Astrocyte (in vitro differentiated cells and primary cell): ENCODE measurements around the gene TOP1. TPM values are rescaled to one million over a fixed set of nuclear protein-coding genes. Genes with fewer than 3 reads are reported as not detected.

Source experiments
- DNase-seq: peaks from one replicate; pipeline ENCODE4 v3.0.0-alpha.2; 2010; ENCODE audit warnings: low read depth
- FAIRE-seq: peaks from 2 replicates; lab custom pipeline; 2011; peaks lifted over from hg19 to GRCh38; lab: Jason Lieb, UNC
- H2AFZ ChIP-seq: 2 replicates; pipeline ENCODE4 v1.6.0; 2012; ENCODE audit warnings: low read depth, low read length, inconsistent platforms
- H3K27ac ChIP-seq: 2 replicates; pipeline ENCODE4 v1.5.1; 2011; ENCODE audit warnings: low read depth, low read length, inconsistent platforms
- H3K27me3 ChIP-seq: 2 replicates; pipeline ENCODE4 v1.6.0; 2011; ENCODE audit warnings: low read length, inconsistent platforms; ENCODE audit not compliant: insufficient read depth
- H3K36me3 ChIP-seq: 2 replicates; pipeline ENCODE4 v1.5.1; 2011; ENCODE audit warnings: low read length, inconsistent platforms; ENCODE audit not compliant: insufficient read depth
- H3K4me1 ChIP-seq: 2 replicates; pipeline ENCODE4 v1.5.1; 2011; ENCODE audit warnings: low read length, inconsistent platforms; ENCODE audit not compliant: insufficient read depth
- H3K4me2 ChIP-seq: 2 replicates; pipeline ENCODE4 v1.6.0; 2012; ENCODE audit warnings: low read length, inconsistent platforms
- H3K4me3 ChIP-seq: 2 replicates; pipeline ENCODE4 v1.5.1; 2011; ENCODE audit warnings: low read depth, mild to moderate bottlenecking, low read length, inconsistent platforms; ENCODE audit not compliant: insufficient read depth
- H3K79me2 ChIP-seq: 2 replicates; pipeline ENCODE4 v1.6.0; 2012; ENCODE audit warnings: mild to moderate bottlenecking, low read length, inconsistent platforms; ENCODE audit not compliant: insufficient read depth
- H3K9ac ChIP-seq: 2 replicates; pipeline ENCODE4 v1.6.0; 2012; ENCODE audit warnings: mild to moderate bottlenecking, low read length, inconsistent platforms
- H3K9me3 ChIP-seq: 2 replicates; pipeline ENCODE4 v1.5.1; 2012; ENCODE audit warnings: low read depth, mild to moderate bottlenecking, low read length, inconsistent platforms; ENCODE audit not compliant: insufficient read depth
- H4K20me1 ChIP-seq: 2 replicates; pipeline ENCODE4 v1.6.0; 2012; ENCODE audit warnings: low read length, inconsistent platforms; ENCODE audit not compliant: insufficient read depth
- H3K27ac Mint-ChIP-seq: one replicate; pipeline ENCODE4 v1.8.0; 2021; ENCODE audit warnings: mild to moderate bottlenecking, mixed read lengths; ENCODE audit not compliant: unreplicated experiment
- H3K27me3 Mint-ChIP-seq: one replicate; pipeline ENCODE4 v1.8.0; 2021; ENCODE audit warnings: low read depth, mixed read lengths; ENCODE audit not compliant: unreplicated experiment
- H3K36me3 Mint-ChIP-seq: one replicate; pipeline ENCODE4 v1.8.0; 2021; ENCODE audit warnings: low read depth, mixed read lengths; ENCODE audit not compliant: unreplicated experiment
- H3K4me1 Mint-ChIP-seq: one replicate; pipeline ENCODE4 v1.8.0; 2021; ENCODE audit warnings: low read depth, mixed read lengths; ENCODE audit not compliant: unreplicated experiment
- H3K4me3 Mint-ChIP-seq: one replicate; pipeline ENCODE4 v1.8.0; 2021; ENCODE audit warnings: mild to moderate bottlenecking, moderate library complexity, mixed read lengths; ENCODE audit not compliant: unreplicated experiment
- H3K9me3 Mint-ChIP-seq: one replicate; pipeline ENCODE4 v1.8.0; 2021; ENCODE audit warnings: mild to moderate bottlenecking, mixed read lengths; ENCODE audit not compliant: unreplicated experiment
- EZH2 ChIP-seq: IDR thresholded peaks from 2 replicates; pipeline ENCODE4 v1.6.1; 2012; ENCODE audit warnings: mild to moderate bottlenecking, low read length, inconsistent platforms; ENCODE audit not compliant: insufficient read depth
- total RNA-seq: library from RNA; stranded (reverse); gene quantifications from 2 replicates; pipeline ENCODE4 v1.2.1, GENCODE V29; 2021
- TF ChIP-seq, protein P1 (sequence below): IDR thresholded peaks from 2 replicates; pipeline ENCODE4 v1.5.1; 2011; ENCODE audit warnings: low read depth, mild to moderate bottlenecking, inconsistent platforms, low read length, moderate library complexity; ENCODE audit not compliant: insufficient read depth

The TOP1 gene
- total RNA-seq, 1 donor from 2014 or later = 63.5 TPM

- Histone ChIP-seq H3K4me2 (no peak overlapping the region), H3K9ac (no peak overlapping the region), H3K4me1 (no peaks in the 10 kb centered on the region), H3K27me3 (no peaks in the 10 kb centered on the region), H3K9me3 (peaks cover 3% of the 10 kb centered on the region), H2AFZ (no peak overlapping the region), H3K79me2 (no peaks in the 10 kb centered on the region), H3K27ac (no peak overlapping the region), H3K36me3 (no peaks in the 10 kb centered on the region), H4K20me1 (no peaks in the 10 kb centered on the region), H3K4me3 (no peak overlapping the region)
- H3K27me3 Mint-ChIP-seq = peaks cover 1% of the 10 kb centered on the region
- no peak overlapping the region for H3K27ac Mint-ChIP-seq
- DNase-seq (no peak), FAIRE-seq (no peak)
- peaks cover 2% of the 10 kb centered on the region for H3K36me3 Mint-ChIP-seq
- H3K9me3 Mint-ChIP-seq = peaks cover 11% of the 10 kb centered on the region
- no peaks in the 10 kb centered on the region for H3K4me1 Mint-ChIP-seq
- TF ChIP-seq EZH2 = no peak
- TF ChIP-seq, protein P1, sequence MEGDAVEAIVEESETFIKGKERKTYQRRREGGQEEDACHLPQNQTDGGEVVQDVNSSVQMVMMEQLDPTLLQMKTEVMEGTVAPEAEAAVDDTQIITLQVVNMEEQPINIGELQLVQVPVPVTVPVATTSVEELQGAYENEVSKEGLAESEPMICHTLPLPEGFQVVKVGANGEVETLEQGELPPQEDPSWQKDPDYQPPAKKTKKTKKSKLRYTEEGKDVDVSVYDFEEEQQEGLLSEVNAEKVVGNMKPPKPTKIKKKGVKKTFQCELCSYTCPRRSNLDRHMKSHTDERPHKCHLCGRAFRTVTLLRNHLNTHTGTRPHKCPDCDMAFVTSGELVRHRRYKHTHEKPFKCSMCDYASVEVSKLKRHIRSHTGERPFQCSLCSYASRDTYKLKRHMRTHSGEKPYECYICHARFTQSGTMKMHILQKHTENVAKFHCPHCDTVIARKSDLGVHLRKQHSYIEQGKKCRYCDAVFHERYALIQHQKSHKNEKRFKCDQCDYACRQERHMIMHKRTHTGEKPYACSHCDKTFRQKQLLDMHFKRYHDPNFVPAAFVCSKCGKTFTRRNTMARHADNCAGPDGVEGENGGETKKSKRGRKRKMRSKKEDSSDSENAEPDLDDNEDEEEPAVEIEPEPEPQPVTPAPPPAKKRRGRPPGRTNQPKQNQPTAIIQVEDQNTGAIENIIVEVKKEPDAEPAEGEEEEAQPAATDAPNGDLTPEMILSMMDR = no peak
- H3K4me3 Mint-ChIP-seq = no peak overlapping the region
These were observed 48.4 kb upstream of the TOP1 start for GRCh38 chr20:40980106-40980827.

- no peak for DNase-seq
- Mint-ChIP-seq H3K27ac (no peak overlapping the region), H3K4me1 (no peaks in the 10 kb centered on the region), H3K4me3 (no peak overlapping the region), H3K36me3 (no peaks in the 10 kb centered on the region), H3K27me3 (no peaks in the 10 kb centered on the region), H3K9me3 (peaks cover 12% of the 10 kb centered on the region)
- Histone ChIP-seq H3K4me1 (no peaks in the 10 kb centered on the region), H3K4me3 (no peak overlapping the region), H3K36me3 (no peaks in the 10 kb centered on the region), H3K27me3 (no peaks in the 10 kb centered on the region), H3K79me2 (no peaks in the 10 kb centered on the region), H3K27ac (no peak overlapping the region), H3K9me3 (peaks cover 3% of the 10 kb centered on the region), H3K9ac (no peak overlapping the region), H3K4me2 (no peak overlapping the region), H4K20me1 (no peaks in the 10 kb centered on the region), H2AFZ (no peak overlapping the region)
- no peak for TF ChIP-seq EZH2
- TF ChIP-seq, protein P1 = no peak
- no peak for FAIRE-seq
These were observed 47.8 kb upstream of the TOP1 start for GRCh38 chr20:40980828-40981310.

DNA sequence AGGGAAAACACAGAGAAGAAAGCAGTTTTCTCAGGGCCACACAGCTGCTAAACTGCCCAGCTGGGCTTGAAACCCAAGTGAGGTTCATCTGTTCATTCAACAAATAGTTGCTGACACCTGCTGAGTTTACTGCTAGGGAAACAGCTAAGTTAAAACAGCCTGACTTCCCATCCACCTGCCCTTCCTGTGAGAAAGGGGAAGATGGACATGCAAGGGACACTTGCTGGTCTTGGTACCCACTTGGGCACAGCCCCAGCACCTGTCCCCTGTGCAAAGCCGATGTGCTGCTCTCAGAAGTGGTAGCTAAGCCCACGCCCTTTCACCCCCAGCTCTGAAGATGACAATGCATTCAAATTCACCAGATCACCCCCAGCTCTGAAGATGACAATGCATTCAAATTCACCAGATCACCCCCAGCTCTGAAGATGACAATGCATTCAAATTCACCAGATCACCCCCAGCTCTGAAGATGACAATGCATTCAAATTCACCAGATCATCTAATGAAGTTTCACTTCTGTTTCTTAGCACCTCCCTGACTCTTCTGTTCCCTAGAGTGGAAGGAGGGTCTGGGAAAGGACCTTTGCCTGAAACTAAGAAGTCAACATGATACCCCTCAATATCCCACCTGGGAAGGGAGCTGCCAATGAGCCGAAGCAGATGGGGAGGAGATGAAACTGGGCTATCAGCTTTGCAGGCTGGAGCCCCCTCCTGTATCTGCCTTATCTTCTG, 46.0 kb upstream of the TOP1 start:
- H3K27ac ChIP-seq = no peak overlapping the region
- no peak for FAIRE-seq
- H3K36me3 ChIP-seq = no peaks in the 10 kb centered on the region
- no peaks in the 10 kb centered on the region for H3K27me3 ChIP-seq
- H3K4me3 Mint-ChIP-seq = no peak overlapping the region
- peaks cover 7% of the 10 kb centered on the region for H3K9me3 Mint-ChIP-seq
- no peaks in the 10 kb centered on the region for H3K36me3 Mint-ChIP-seq
- H3K9me3 ChIP-seq = no peaks in the 10 kb centered on the region
- H3K4me1 Mint-ChIP-seq = no peaks in the 10 kb centered on the region
- no peak for DNase-seq
- no peaks in the 10 kb centered on the region for H3K4me1 ChIP-seq
- no peak overlapping the region for H3K4me2 ChIP-seq
- no peak overlapping the region for H3K9ac ChIP-seq
- H3K27ac Mint-ChIP-seq = no peak overlapping the region
- H3K4me3 ChIP-seq = no peak overlapping the region
- H3K79me2 ChIP-seq = no peaks in the 10 kb centered on the region
- peaks cover 2% of the 10 kb centered on the region for H3K27me3 Mint-ChIP-seq
- no peak overlapping the region for H2AFZ ChIP-seq
- TF ChIP-seq, protein P1 = no peak
- TF ChIP-seq EZH2 = no peak
- no peaks in the 10 kb centered on the region for H4K20me1 ChIP-seq
